ENCODE data around the gene KRTAP11-1. TPM values are rescaled to one million over a fixed set of nuclear protein-coding genes. Genes with fewer than 3 reads are reported as not detected.

KRTAP11-1 gene, protein sequence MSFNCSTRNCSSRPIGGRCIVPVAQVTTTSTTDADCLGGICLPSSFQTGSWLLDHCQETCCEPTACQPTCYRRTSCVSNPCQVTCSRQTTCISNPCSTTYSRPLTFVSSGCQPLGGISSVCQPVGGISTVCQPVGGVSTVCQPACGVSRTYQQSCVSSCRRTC
- total RNA-seq (not detected), polyA plus RNA-seq (not detected)
- long read RNA-seq, donor 1 = 0 reads
- long read RNA-seq, donor 2 = 0 reads
- long read RNA-seq, donor 3 = 0 reads

DNA sequence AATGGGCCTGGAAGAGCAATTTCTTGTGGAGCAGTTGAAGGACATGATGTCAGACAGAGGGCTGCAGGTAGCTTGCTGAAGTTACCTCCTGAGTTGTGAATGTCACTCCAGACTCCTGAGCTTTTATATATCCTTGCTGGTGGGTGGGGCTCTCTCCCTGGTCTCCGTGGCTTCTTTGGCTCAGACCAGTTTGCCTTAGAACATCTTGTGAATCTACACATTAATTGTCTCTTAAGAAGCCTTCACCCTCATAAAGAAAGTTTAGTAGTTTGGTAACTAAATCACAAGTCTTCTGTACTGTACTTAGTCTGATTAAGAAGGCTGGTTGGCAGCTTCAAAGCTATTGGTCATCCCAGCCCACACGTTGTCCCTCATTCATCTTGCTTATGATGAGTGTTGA is at the start of gene KRTAP11-1:
KRTAP11-1 (minus strand) TSS at position 101 of the 400 bp plus-strand sequence; CDS start at position 45, 56 bp downstream.
- 76 to 87% (median 82%) methylated on average over 2 of the region's 2 CpGs for WGBS, 4 donors
- H3K36me3 ChIP-seq = no peaks in the 10 kb centered on the region
- no peak for ATAC-seq
- intact Hi-C loops (cut with DNase I) = no loop called here
- peaks cover 0 to 7% (median 0%) of the 10 kb centered on the region in 9 donors for H3K27me3 ChIP-seq
- H3K4me1 ChIP-seq = no peaks in the 10 kb centered on the region
- no peak for DNase-seq
- no peak within 1 kb of the TSS for H3K4me3 ChIP-seq
- TF ChIP-seq POLR2A (IDR thresholded peaks at IDR 0.05) = no peak
- TF ChIP-seq, protein P1, sequence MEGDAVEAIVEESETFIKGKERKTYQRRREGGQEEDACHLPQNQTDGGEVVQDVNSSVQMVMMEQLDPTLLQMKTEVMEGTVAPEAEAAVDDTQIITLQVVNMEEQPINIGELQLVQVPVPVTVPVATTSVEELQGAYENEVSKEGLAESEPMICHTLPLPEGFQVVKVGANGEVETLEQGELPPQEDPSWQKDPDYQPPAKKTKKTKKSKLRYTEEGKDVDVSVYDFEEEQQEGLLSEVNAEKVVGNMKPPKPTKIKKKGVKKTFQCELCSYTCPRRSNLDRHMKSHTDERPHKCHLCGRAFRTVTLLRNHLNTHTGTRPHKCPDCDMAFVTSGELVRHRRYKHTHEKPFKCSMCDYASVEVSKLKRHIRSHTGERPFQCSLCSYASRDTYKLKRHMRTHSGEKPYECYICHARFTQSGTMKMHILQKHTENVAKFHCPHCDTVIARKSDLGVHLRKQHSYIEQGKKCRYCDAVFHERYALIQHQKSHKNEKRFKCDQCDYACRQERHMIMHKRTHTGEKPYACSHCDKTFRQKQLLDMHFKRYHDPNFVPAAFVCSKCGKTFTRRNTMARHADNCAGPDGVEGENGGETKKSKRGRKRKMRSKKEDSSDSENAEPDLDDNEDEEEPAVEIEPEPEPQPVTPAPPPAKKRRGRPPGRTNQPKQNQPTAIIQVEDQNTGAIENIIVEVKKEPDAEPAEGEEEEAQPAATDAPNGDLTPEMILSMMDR (IDR thresholded peaks at IDR 0.05) = no peak
- no peaks in the 10 kb centered on the region for H3K9me3 ChIP-seq
- H3K27ac ChIP-seq = no peak within 1 kb of the TSS

DNA sequence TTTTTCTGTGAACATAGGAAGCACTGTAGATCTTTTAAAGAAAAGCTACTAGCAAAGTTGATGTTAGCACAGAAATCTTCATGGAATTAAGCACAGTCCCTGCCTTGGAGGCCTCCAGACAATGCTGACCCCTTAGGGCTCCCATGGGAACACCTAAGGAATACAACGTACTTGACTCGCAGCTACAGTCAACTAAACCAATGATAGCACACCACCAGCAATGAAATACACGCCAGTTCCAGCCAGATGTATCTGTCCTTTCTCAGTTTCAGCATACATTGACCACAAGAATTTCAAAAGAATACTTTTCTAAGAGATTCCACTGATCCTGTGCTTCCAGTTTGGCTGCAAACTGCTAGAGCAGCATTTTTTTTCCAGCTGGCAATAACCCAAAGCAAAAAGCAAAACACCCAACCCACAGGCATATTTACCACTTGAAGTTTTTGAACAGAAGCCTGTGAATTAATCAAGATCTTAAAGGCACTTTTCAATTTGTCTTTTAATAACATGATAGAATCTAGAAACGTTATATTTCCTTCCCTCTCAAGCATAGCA is 42.8 kb upstream of the KRTAP11-1 start:
- no peak for DNase-seq
- no peaks in the 10 kb centered on the region for H3K36me3 ChIP-seq
- H3K27ac ChIP-seq = no peak overlapping the region
- no peaks in the 10 kb centered on the region for H3K27me3 ChIP-seq
- intact Hi-C loops (cut with DNase I) = no loop called here
- no peaks in the 10 kb centered on the region for H3K4me1 ChIP-seq
- no peak for ATAC-seq
- WGBS, 4 donors = 47 to 62% (median 50%) methylated on average over 4 of the region's 4 CpGs
- H3K9me3 ChIP-seq = peaks cover 0 to 26% (median 11%) of the 10 kb centered on the region in 12 donors
- TF ChIP-seq, protein P1 (IDR thresholded peaks at IDR 0.05) = no peak
- TF ChIP-seq POLR2A (IDR thresholded peaks at IDR 0.05) = no peak
- no peak overlapping the region for H3K4me3 ChIP-seq

GRCh38 chr21:30921129-30921528 is 39.7 kb upstream of the KRTAP11-1 start:
- 56 to 69% (median 60%) methylated on average over 4 of the region's 4 CpGs for WGBS, 4 donors
- Histone ChIP-seq H3K27ac (no peak overlapping the region), H3K9me3 (peaks cover 0 to 6% (median under 1%) of the 10 kb centered on the region in 12 donors), H3K4me1 (no peaks in the 10 kb centered on the region), H3K4me3 (no peak overlapping the region), H3K27me3 (no peaks in the 10 kb centered on the region), H3K36me3 (no peaks in the 10 kb centered on the region)
- TF ChIP-seq POLR2A (IDR thresholded peaks at IDR 0.05) = no peak
- TF ChIP-seq, protein P1 (IDR thresholded peaks at IDR 0.05) = no peak
- ATAC-seq (no peak), DNase-seq (no peak)
- intact Hi-C loops (cut with DNase I) = no loop called here

DNA sequence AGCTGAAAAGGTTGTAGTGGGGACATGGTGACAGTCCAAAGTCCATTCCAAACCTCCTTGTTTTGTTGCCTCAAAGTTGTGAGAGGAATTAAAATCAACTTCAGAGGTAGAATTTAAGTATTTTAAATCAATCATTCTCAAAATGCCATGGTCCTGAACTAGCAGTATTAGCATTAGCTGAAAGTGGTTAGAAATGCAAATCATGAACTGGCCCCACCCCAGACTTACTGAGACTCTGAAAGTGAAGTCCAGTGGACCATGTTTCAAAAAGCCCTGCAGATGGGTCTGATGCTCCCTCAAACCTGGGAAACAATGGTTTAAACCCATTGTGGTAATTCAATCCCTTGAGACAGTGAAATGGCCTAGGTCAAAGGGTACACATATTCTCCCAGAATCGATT is 36.2 kb upstream of the KRTAP11-1 start:
- whole genome bisulfite sequencing, 4 donors = 84 to 95% (median 89%) methylated on average over 1 of the region's 1 CpG
- no peak for ATAC-seq

More for the DNA sequence above, 36.2 kb upstream of the KRTAP11-1 start:
- Histone ChIP-seq H3K36me3 (no peaks in the 10 kb centered on the region), H3K9me3 (no peaks in the 10 kb centered on the region), H3K4me1 (no peaks in the 10 kb centered on the region), H3K27me3 (no peaks in the 10 kb centered on the region), H3K27ac (no peak overlapping the region), H3K4me3 (no peak overlapping the region)
- intact Hi-C loops (cut with DNase I) = no loop called here
- TF ChIP-seq, protein P1 (IDR thresholded peaks at IDR 0.05) = no peak
- no peak for TF ChIP-seq POLR2A (IDR thresholded peaks at IDR 0.05)
- no peak for DNase-seq
